Measurements from ENCODE around the gene OPN1SW.

OPN1SW gene

DNA sequence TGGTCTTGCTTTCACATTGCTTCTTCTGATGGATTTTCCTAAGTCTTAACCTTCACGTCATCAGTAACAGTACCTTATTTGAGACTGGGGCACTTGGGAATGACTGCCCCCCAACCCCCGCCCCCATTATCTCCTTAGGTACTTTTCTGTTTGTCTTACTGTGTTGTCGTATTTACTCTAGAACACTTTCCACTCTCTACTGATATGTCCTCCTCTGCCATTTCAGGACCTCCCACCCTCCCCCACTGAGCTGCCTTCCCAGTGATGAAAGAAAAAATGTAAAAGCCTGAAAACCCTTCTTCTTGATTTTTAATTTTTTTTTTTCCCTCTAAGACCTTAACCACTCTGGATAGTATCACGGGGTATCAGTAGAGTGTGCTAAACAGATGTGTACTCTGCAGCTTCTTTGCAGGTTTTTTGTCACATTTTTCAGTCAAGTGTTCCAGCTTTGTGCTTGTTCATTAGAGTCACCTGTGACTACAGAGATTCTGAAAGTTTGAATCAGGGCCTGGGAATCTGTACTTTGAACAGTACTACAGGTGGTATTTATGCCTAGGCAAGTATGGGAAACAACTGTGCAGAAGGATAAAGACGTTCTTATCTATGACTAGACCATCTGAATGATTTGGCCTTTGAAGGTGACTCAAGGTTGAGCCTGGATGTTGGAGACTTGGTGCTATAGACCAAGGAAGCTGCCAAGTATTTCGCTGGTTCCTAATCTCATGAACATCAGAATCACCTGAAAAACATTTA lies 28.1 kb downstream of the OPN1SW start:
- Histone ChIP-seq H3K9ac (no peak overlapping the region), H3K4me2 (ENCODE audit: low read length) (no peak overlapping the region), H3K4me3 (ENCODE audit: low read depth, low read length) (no peak overlapping the region), H3K27me3 (ENCODE audit: control insufficient read depth, insufficient read depth, low read length) (no peaks in the 10 kb centered on the region), H3K9me3 (ENCODE audit: control insufficient read depth, low read length) (no peaks in the 10 kb centered on the region), H3K27ac (no peak overlapping the region), H3K4me1 (no peaks in the 10 kb centered on the region), H3K36me3 (ENCODE audit: control insufficient read depth, insufficient read depth, low read length) (no peaks in the 10 kb centered on the region), H3K79me2 (peaks cover 39% of the 10 kb centered on the region), H2AFZ (no peak overlapping the region)
- no peak for TF ChIP-seq CTCF (IDR thresholded peaks at IDR 0.05)

DNA sequence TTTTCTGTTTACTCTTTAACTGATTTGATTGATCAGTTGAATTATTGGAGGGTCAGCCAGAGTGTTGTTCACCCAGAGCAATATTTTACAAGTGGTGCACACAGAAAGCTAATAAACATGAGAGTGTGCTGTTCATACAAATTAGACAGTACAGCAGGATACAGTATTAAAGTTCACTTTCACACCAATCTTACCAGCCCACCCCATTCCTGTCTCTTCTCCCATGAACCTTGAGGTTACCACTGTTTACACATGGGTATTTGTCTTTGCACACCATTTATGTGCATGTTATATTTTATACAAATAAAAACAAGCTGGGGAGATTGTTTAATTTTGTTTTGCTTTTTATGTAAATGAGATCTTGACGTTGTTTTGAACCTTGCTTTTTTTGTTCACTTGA lies 29.9 kb downstream of the OPN1SW start:
- Histone ChIP-seq H3K4me3 (ENCODE audit: low read depth, low read length) (no peak overlapping the region), H3K4me2 (ENCODE audit: low read length) (no peak overlapping the region), H3K4me1 (peaks cover 5% of the 10 kb centered on the region), H3K9ac (no peak overlapping the region), H3K27ac (no peak overlapping the region), H3K9me3 (ENCODE audit: control insufficient read depth, low read length) (no peaks in the 10 kb centered on the region), H3K79me2 (peaks cover 48% of the 10 kb centered on the region), H3K36me3 (ENCODE audit: control insufficient read depth, insufficient read depth, low read length) (no peaks in the 10 kb centered on the region), H2AFZ (no peak overlapping the region), H3K27me3 (ENCODE audit: control insufficient read depth, insufficient read depth, low read length) (no peaks in the 10 kb centered on the region)
- TF ChIP-seq CTCF (IDR thresholded peaks at IDR 0.05) = no peak

DNA sequence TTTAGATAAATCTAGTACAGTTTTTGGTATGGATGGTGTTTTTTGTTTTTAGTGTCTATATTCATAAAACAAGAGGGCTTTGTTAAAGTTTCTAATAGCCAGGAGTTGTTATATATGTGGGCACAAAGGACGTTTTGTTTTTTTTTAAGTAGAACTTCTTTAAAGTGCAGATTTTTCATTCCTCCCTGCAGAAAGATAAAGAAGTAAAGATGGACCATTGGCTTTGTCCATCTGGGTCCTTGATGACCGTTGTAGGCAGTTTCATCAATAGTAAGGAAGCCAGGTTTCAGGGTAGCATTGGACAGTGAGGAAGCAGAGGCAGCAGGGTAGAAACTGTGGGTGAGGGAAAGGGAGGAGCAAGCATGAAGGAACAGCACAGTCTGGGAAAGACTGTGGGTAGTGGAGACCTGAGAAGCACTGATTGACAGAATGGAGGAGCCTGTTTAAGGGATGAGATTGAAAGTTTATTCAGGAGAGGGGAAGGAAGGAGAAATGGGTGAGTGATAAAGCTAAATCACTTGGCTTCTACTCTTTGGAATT lies 31.2 kb downstream of the OPN1SW start:
- Histone ChIP-seq H3K36me3 (ENCODE audit: control insufficient read depth, insufficient read depth, low read length) (no peaks in the 10 kb centered on the region), H3K9ac (no peak overlapping the region), H3K9me3 (ENCODE audit: control insufficient read depth, low read length) (no peaks in the 10 kb centered on the region), H3K27me3 (ENCODE audit: control insufficient read depth, insufficient read depth, low read length) (no peaks in the 10 kb centered on the region), H3K4me3 (ENCODE audit: low read depth, low read length) (no peak overlapping the region), H3K4me2 (ENCODE audit: low read length) (no peak overlapping the region), H3K4me1 (peaks cover 9% of the 10 kb centered on the region), H3K79me2 (peaks cover 52% of the 10 kb centered on the region), H2AFZ (no peak overlapping the region), H3K27ac (no peak overlapping the region)
- no peak for TF ChIP-seq CTCF (IDR thresholded peaks at IDR 0.05)

- TF ChIP-seq CTCF (IDR thresholded peaks at IDR 0.05) = no peak
- Histone ChIP-seq H3K4me3 (ENCODE audit: low read depth, low read length) (no peak overlapping the region), H3K79me2 (peaks cover 51% of the 10 kb centered on the region), H3K4me2 (ENCODE audit: low read length) (no peak overlapping the region), H2AFZ (no peak overlapping the region), H3K9ac (no peak overlapping the region), H3K36me3 (ENCODE audit: control insufficient read depth, insufficient read depth, low read length) (no peaks in the 10 kb centered on the region), H3K9me3 (ENCODE audit: control insufficient read depth, low read length) (no peaks in the 10 kb centered on the region), H3K27me3 (ENCODE audit: control insufficient read depth, insufficient read depth, low read length) (no peaks in the 10 kb centered on the region), H3K27ac (no peak overlapping the region), H3K4me1 (peaks cover 9% of the 10 kb centered on the region)
Observed at GRCh38 chr7:128743112-128743772, 32.4 kb downstream of the OPN1SW start.
